Neural progenitor cell (in vitro differentiated cells): Measurements from ENCODE around the gene CTNNA3. TPM values are rescaled to one million over a fixed set of nuclear protein-coding genes. Genes with fewer than 3 reads are reported as not detected.

Source experiments
- DNase-seq: peaks from one replicate; pipeline ENCODE4 v3.0.0-alpha.2; 2016; ENCODE audit warnings: low spot score
- H2AFZ ChIP-seq: fragments of 200-600 bp; sonication (generic); replicated peaks from 2 replicates; pipeline ENCODE4 v1.6.1; 2016; ENCODE audit warnings: antibody characterized with exemption
- H3F3A ChIP-seq: fragments of 200-600 bp; sonication (generic); 2 replicates; pipeline ENCODE4 v1.6.1; 2016; ENCODE audit warnings: antibody characterized with exemption, low read depth
- H3K27ac ChIP-seq: fragments of 200-600 bp; sonication (generic); 2 replicates; pipeline ENCODE4 v1.5.1; 2016; ENCODE audit warnings: mild to moderate bottlenecking
- H3K27me3 ChIP-seq: fragments of 200-600 bp; sonication (generic); 2 replicates; pipeline ENCODE4 v1.6.1; 2016; ENCODE audit warnings: mild to moderate bottlenecking, moderate library complexity
- H3K36me3 ChIP-seq: fragments of 200-600 bp; sonication (generic); 2 replicates; pipeline ENCODE4 v1.5.1; 2016
- H3K4me1 ChIP-seq: fragments of 200-600 bp; sonication (generic); 2 replicates; pipeline ENCODE4 v1.6.1; 2016; ENCODE audit warnings: mixed run types
- H3K4me2 ChIP-seq: fragments of 200-600 bp; sonication (generic); 2 replicates; pipeline ENCODE4 v1.6.1; 2016
- H3K4me3 ChIP-seq: fragments of 200-600 bp; sonication (generic); 2 replicates; pipeline ENCODE4 v1.5.1; 2016
- H3K79me2 ChIP-seq: fragments of 200-600 bp; sonication (generic); 2 replicates; pipeline ENCODE4 v1.6.1; 2016; ENCODE audit warnings: low read depth
- H3K9ac ChIP-seq: fragments of 200-600 bp; sonication (generic); 2 replicates; pipeline ENCODE4 v1.6.1; 2016
- H3K9me3 ChIP-seq: fragments of 200-600 bp; sonication (generic); 2 replicates; pipeline ENCODE4 v1.5.1; 2016; ENCODE audit warnings: low read depth
- H4K20me1 ChIP-seq: fragments of 200-600 bp; sonication (generic); 2 replicates; pipeline ENCODE4 v1.6.1; 2016; ENCODE audit warnings: low read depth
- H3K27ac Mint-ChIP-seq: 3 replicates; pipeline ENCODE4 v1.8.0; 2021; ENCODE audit warnings: mixed read lengths
- H3K27me3 Mint-ChIP-seq: 2 replicates; pipeline ENCODE4 v1.8.0; 2022; ENCODE audit warnings: low read depth, mild to moderate bottlenecking, inconsistent platforms, moderate library complexity, mixed read lengths; ENCODE audit not compliant: insufficient read depth
- H3K36me3 Mint-ChIP-seq: 3 replicates; pipeline ENCODE4 v1.8.0; 2021; ENCODE audit warnings: mixed read lengths
- H3K4me1 Mint-ChIP-seq: 3 replicates; pipeline ENCODE4 v1.8.0; 2021; ENCODE audit warnings: mixed read lengths
- H3K4me3 Mint-ChIP-seq: 3 replicates; pipeline ENCODE4 v1.8.0; 2021; ENCODE audit warnings: mild to moderate bottlenecking, moderate library complexity, mixed read lengths
- H3K9me3 Mint-ChIP-seq: 3 replicates; pipeline ENCODE4 v1.8.0; 2020; ENCODE audit warnings: mixed read lengths
- CTCF ChIP-seq: fragments of 200-600 bp; sonication (generic); IDR thresholded peaks from 2 replicates; pipeline ENCODE4 v1.5.1; 2017; ENCODE audit warnings: antibody characterized with exemption, mild to moderate bottlenecking
- EZH2 ChIP-seq: fragments of 200-600 bp; sonication (generic); IDR thresholded peaks from 2 replicates; pipeline ENCODE4 v1.6.1; 2017; ENCODE audit warnings: antibody characterized with exemption, mild to moderate bottlenecking, moderate library complexity
- EZH2phosphoT487 ChIP-seq: fragments of 200-600 bp; sonication (generic); IDR thresholded peaks from 2 replicates; pipeline ENCODE4 v1.6.1; 2017; ENCODE audit warnings: antibody characterized with exemption
- total RNA-seq: library from RNA; depleted of rRNA; stranded (reverse); fragments of >200 nt; gene quantifications from 2 replicates; pipeline ENCODE4 v1.2.3, GENCODE V29; 2015; ENCODE audit warnings: low replicate concordance

The CTNNA3 gene
- total RNA-seq, 1 donor from 2014 or later: 12.9 TPM

- Histone ChIP-seq H3K4me2 (no peak overlapping the region), H3K79me2 (no peaks in the 10 kb centered on the region), H3K27me3 (no peaks in the 10 kb centered on the region), H3K9me3 (no peaks in the 10 kb centered on the region), H3K27ac (no peak overlapping the region), H3K9ac (no peak overlapping the region), H2AFZ (no peak overlapping the region), H3K36me3 (no peaks in the 10 kb centered on the region), H4K20me1 (no peaks in the 10 kb centered on the region), H3F3A (no peaks in the 10 kb centered on the region), H3K4me3 (no peak overlapping the region), H3K4me1 (no peaks in the 10 kb centered on the region)
- no peaks in the 10 kb centered on the region for H3K27me3 Mint-ChIP-seq
- TF ChIP-seq EZH2: no peak
- no peak for TF ChIP-seq EZH2phosphoT487
- TF ChIP-seq CTCF: no peak
- H3K4me3 Mint-ChIP-seq: no peak overlapping the region
- H3K4me1 Mint-ChIP-seq: peaks cover 3% of the 10 kb centered on the region
- no peak overlapping the region for H3K27ac Mint-ChIP-seq
- no peaks in the 10 kb centered on the region for H3K9me3 Mint-ChIP-seq
- DNase-seq: no peak
- H3K36me3 Mint-ChIP-seq: no peaks in the 10 kb centered on the region
Measured at GRCh38 chr10:67602268-67602950, 93.6 kb downstream of the CTNNA3 start.

- no peaks in the 10 kb centered on the region for H4K20me1 ChIP-seq
- no peak for DNase-seq
- H3K79me2 ChIP-seq: no peaks in the 10 kb centered on the region
- no peak overlapping the region for H3K27ac ChIP-seq
- no peaks in the 10 kb centered on the region for H3K27me3 ChIP-seq
- Mint-ChIP-seq H3K4me1 (no peaks in the 10 kb centered on the region), H3K27ac (no peak overlapping the region), H3K36me3 (no peaks in the 10 kb centered on the region), H3K9me3 (peaks cover 2% of the 10 kb centered on the region), H3K4me3 (no peak overlapping the region), H3K27me3 (no peaks in the 10 kb centered on the region)
- no peak overlapping the region for H2AFZ ChIP-seq
- no peaks in the 10 kb centered on the region for H3K9me3 ChIP-seq
- no peaks in the 10 kb centered on the region for H3F3A ChIP-seq
- H3K4me1 ChIP-seq: no peaks in the 10 kb centered on the region
- TF ChIP-seq EZH2 (no peak), CTCF (no peak), EZH2phosphoT487 (no peak)
- H3K9ac ChIP-seq: no peak overlapping the region
- H3K36me3 ChIP-seq: no peaks in the 10 kb centered on the region
- no peak overlapping the region for H3K4me2 ChIP-seq
- H3K4me3 ChIP-seq: no peak overlapping the region
Measured at GRCh38 chr10:67599597-67599996, 96.4 kb downstream of the CTNNA3 start.

- Histone ChIP-seq H2AFZ (no peak overlapping the region), H3K27me3 (no peaks in the 10 kb centered on the region), H3K27ac (no peak overlapping the region), H3K4me1 (no peaks in the 10 kb centered on the region), H3K79me2 (no peaks in the 10 kb centered on the region), H3K36me3 (no peaks in the 10 kb centered on the region), H4K20me1 (no peaks in the 10 kb centered on the region), H3K9me3 (no peaks in the 10 kb centered on the region), H3K9ac (no peak overlapping the region), H3K4me2 (no peak overlapping the region), H3K4me3 (no peak overlapping the region), H3F3A (no peaks in the 10 kb centered on the region)
- Mint-ChIP-seq H3K27me3 (peaks cover 2% of the 10 kb centered on the region), H3K9me3 (peaks cover 2% of the 10 kb centered on the region), H3K36me3 (no peaks in the 10 kb centered on the region), H3K4me1 (no peaks in the 10 kb centered on the region), H3K4me3 (no peak overlapping the region), H3K27ac (no peak overlapping the region)
- no peak for TF ChIP-seq EZH2phosphoT487
- no peak for TF ChIP-seq EZH2
- no peak for TF ChIP-seq CTCF
- DNase-seq: no peak
Measured at GRCh38 chr10:67596641-67597040, 99.4 kb downstream of the CTNNA3 start.
